IMR-90 (cell line): ENCODE data around the gene GPX4. TPM values are rescaled to one million over a fixed set of nuclear protein-coding genes. Genes with fewer than 3 reads are reported as not detected.

Experiments
- ATAC-seq: fragments of 200-7000 bp; cut with Tn5 transposase; 2 replicates; pipeline ENCODE4 v1.9.1; 2020; ENCODE audit warnings: low read depth, mild to moderate bottlenecking, moderate library complexity
- BruUV-seq: library from RNA; stranded (reverse); fragments of 400-500 nt; replicated peaks from 2 replicates; lab custom pipeline; 2021; lab: Mats Ljungman, UMichigan
- CTCF ChIA-PET: fragments of 300-600 bp; formaldehyde crosslinking; extraction: SDS; loops from one replicate; lab custom pipeline; 2021; ENCODE audit warnings: antibody characterized with exemption; lab: Yijun Ruan, JAX
- POLR2A ChIA-PET: fragments of 300-600 bp; sonication (Branson Sonifier 250); formaldehyde crosslinking; loops from one replicate; lab custom pipeline; 2022; ENCODE audit warnings: antibody characterized with exemption; ENCODE audit not compliant: unreplicated experiment; lab: Charles Lee
- DNase-seq: peaks from one replicate; pipeline ENCODE4 v3.0.0; 2013
- H2AFZ ChIP-seq: replicated peaks from 2 replicates; pipeline ENCODE3; 2013; ENCODE audit warnings: low read length, mild to moderate bottlenecking; ENCODE audit not compliant: poor library complexity
- H2AK5ac ChIP-seq: 2 replicates; pipeline ENCODE4 v1.6.1; 2013; ENCODE audit warnings: low read depth, low read length, inconsistent platforms
- H2AK9ac ChIP-seq: replicated peaks from 2 replicates; pipeline ENCODE3; 2013; ENCODE audit warnings: mild to moderate bottlenecking, low read depth, low read length, moderate library complexity; ENCODE audit not compliant: poor library complexity
- H2BK120ac ChIP-seq: 2 replicates; pipeline ENCODE4 v1.6.1; 2013; ENCODE audit warnings: low read depth, low read length, inconsistent platforms
- H2BK15ac ChIP-seq: 3 replicates; pipeline ENCODE4 v1.6.1; 2013; ENCODE audit warnings: low read depth, low read length, inconsistent platforms
- H2BK20ac ChIP-seq: 2 replicates; pipeline ENCODE4 v1.6.1; 2013; ENCODE audit warnings: low read depth, mild to moderate bottlenecking, inconsistent platforms, low read length, moderate library complexity
- H2BK5ac ChIP-seq: 2 replicates; pipeline ENCODE4 v1.6.1; 2013; ENCODE audit warnings: mild to moderate bottlenecking, low read depth, low read length, inconsistent platforms; ENCODE audit not compliant: poor library complexity, severe bottlenecking
- H3K14ac ChIP-seq: replicated peaks from 2 replicates; pipeline ENCODE4 v1.6.1; 2013; ENCODE audit warnings: low read depth, low read length, inconsistent platforms
- H3K18ac ChIP-seq: 2 replicates; pipeline ENCODE4 v1.6.1; 2013; ENCODE audit warnings: low read depth, low read length, control low read depth
- H3K23ac ChIP-seq: 2 replicates; pipeline ENCODE4 v1.6.1; 2013; ENCODE audit warnings: low read depth, low read length, inconsistent platforms
- H3K27ac ChIP-seq: 2 replicates; pipeline ENCODE4 v1.5.1; 2013; ENCODE audit warnings: mild to moderate bottlenecking, control low read depth, low read length; ENCODE audit not compliant: insufficient read depth
- H3K27me3 ChIP-seq: 2 replicates; pipeline ENCODE4 v1.6.1; 2013; ENCODE audit warnings: low read length; ENCODE audit not compliant: control insufficient read depth, insufficient read depth
- H3K36me3 ChIP-seq: 2 replicates; pipeline ENCODE4 v1.6.1; 2013; ENCODE audit warnings: low read length, mixed read lengths; ENCODE audit not compliant: control insufficient read depth, insufficient read depth
- H3K4ac ChIP-seq: 2 replicates; pipeline ENCODE4 v1.6.1; 2013; ENCODE audit warnings: low read depth, low read length, inconsistent platforms
- H3K4me1 ChIP-seq: 2 replicates; pipeline ENCODE4 v1.6.1; 2013; ENCODE audit warnings: low read length, mixed read lengths; ENCODE audit not compliant: control insufficient read depth, insufficient read depth
- H3K4me2 ChIP-seq: 2 replicates; pipeline ENCODE4 v1.6.1; 2013; ENCODE audit warnings: low read depth, mild to moderate bottlenecking, control low read depth, low read length, moderate library complexity
- H3K4me3 ChIP-seq: 2 replicates; pipeline ENCODE4 v1.5.1; 2013; ENCODE audit warnings: low read depth, mild to moderate bottlenecking, control low read depth, low read length, moderate library complexity; ENCODE audit not compliant: insufficient read depth
- H3K56ac ChIP-seq: 2 replicates; pipeline ENCODE4 v1.6.1; 2013; ENCODE audit warnings: low read length, inconsistent platforms; ENCODE audit not compliant: insufficient read depth; ENCODE audit errors: extremely low read depth
- H3K79me1 ChIP-seq, 2 experiments: 2 replicates each; pipeline ENCODE4 v1.6.1; 2013; ENCODE audit warnings: low read length in 2 of 2, inconsistent platforms in 1 of 2, low read depth in 1 of 2
- H3K9ac ChIP-seq: 2 replicates; pipeline ENCODE4 v1.6.1; 2013; ENCODE audit warnings: low read depth, low read length, control low read depth
- H3K9me1 ChIP-seq: 2 replicates; pipeline ENCODE4 v1.6.1; 2013; ENCODE audit warnings: low read length, inconsistent platforms; ENCODE audit not compliant: insufficient read depth
- H3K9me3 ChIP-seq: 2 replicates; pipeline ENCODE4 v1.6.1; 2013; ENCODE audit warnings: low read length; ENCODE audit not compliant: control insufficient read depth, insufficient read depth
- H4K20me1 ChIP-seq: 2 replicates; pipeline ENCODE4 v1.6.1; 2013; ENCODE audit warnings: low read length, inconsistent platforms; ENCODE audit not compliant: insufficient read depth
- H4K5ac ChIP-seq: 2 replicates; pipeline ENCODE4 v1.6.1; 2013; ENCODE audit warnings: mild to moderate bottlenecking, low read depth, low read length, control low read depth
- H4K8ac ChIP-seq, 2 experiments: 2 replicates each; pipeline ENCODE4 v1.6.1; 2013; ENCODE audit warnings: low read depth in 2 of 2, low read length in 2 of 2, control low read depth in 1 of 2, inconsistent platforms in 1 of 2
- H4K91ac ChIP-seq: 2 replicates; pipeline ENCODE4 v1.6.1; 2013; ENCODE audit warnings: low read depth, low read length, inconsistent platforms; ENCODE audit not compliant: insufficient read depth
- CEBPB ChIP-seq: IDR thresholded peaks from 2 replicates; pipeline ENCODE4 v1.6.1; 2012; ENCODE audit warnings: low read depth, low read length, improper control_type of control experiment
- CHD1 ChIP-seq: IDR thresholded peaks from 2 replicates; pipeline ENCODE4 v1.6.1; 2012; ENCODE audit warnings: low read depth, low read length, improper control_type of control experiment
- CTCF ChIP-seq: conservative IDR thresholded peaks from 2 replicates; pipeline ENCODE4 v1.5.1; 2012; ENCODE audit warnings: mild to moderate bottlenecking, low read depth, low read length, improper control_type of control experiment
- ELK1 ChIP-seq: fragments of 150-350 bp; IDR thresholded peaks from 2 replicates; pipeline ENCODE4 v1.6.1; 2016; ENCODE audit warnings: low read depth, mild to moderate bottlenecking, low read length, moderate library complexity, borderline replicate concordance
- MAFK ChIP-seq: IDR thresholded peaks from 2 replicates; pipeline ENCODE4 v1.6.1; 2012; ENCODE audit warnings: low read depth, low read length, improper control_type of control experiment
- POLR2A ChIP-seq: IDR thresholded peaks from 2 replicates; pipeline ENCODE4 v1.6.1; 2012; ENCODE audit warnings: mild to moderate bottlenecking, low read depth, low read length
- RFX5 ChIP-seq: IDR thresholded peaks from 2 replicates; pipeline ENCODE4 v1.8.0; 2012; ENCODE audit warnings: low read depth, mild to moderate bottlenecking, low read length, moderate library complexity
- SMC3 ChIP-seq: fragments of 150-350 bp; IDR thresholded peaks from 2 replicates; pipeline ENCODE4 v1.6.1; 2016; ENCODE audit warnings: low read depth, mild to moderate bottlenecking, antibody characterized with exemption, low read length, moderate library complexity
- WGBS, 2 experiments: methylation state at CpG; one replicate each; pipeline versions ENCODE4 v1.1.5 to v1.1.7; 2013; ENCODE audit warnings: missing lambda C conversion rate in 2 of 2; ENCODE audit not compliant: insufficient read length in 1 of 2; ENCODE audit errors: extremely low coverage in 2 of 2; 5-methylcytosine and 5-hydroxymethylcytosine counted together
- dilution Hi-C: fragments of 300-500 bp; cut with HindIII; formaldehyde crosslinking; loops from one replicate; pipeline ENCODE4 v1.14.3; 2018; ENCODE audit warnings: low sequenced_read_pairs; ENCODE audit not compliant: unreplicated experiment
- in situ Hi-C: fragments of 300-500 bp; cut with MboI; formaldehyde crosslinking; loops from 3 replicates; pipeline ENCODE4 v1.14.3; 2019; ENCODE audit warnings: low sequenced_read_pairs, inconsistent platforms, mixed read lengths
- intact Hi-C: fragments of 100-400 bp; cut with micrococcal nuclease; formaldehyde crosslinking; loops from 2 replicates; pipeline ENCODE4 v1.10.0; 2022
- polyA plus RNA-seq, 3 experiments: library from polyadenylated mRNA; depleted of rRNA; stranded (reverse); fragments of >200 nt; gene quantifications; 2 replicates each; pipeline ENCODE4 v1.2.3, GENCODE V29; 2012; ENCODE audit warnings: low replicate concordance in 1 of 3
- total RNA-seq: library from RNA; depleted of rRNA; stranded (reverse); fragments of >200 nt; gene quantifications from 2 replicates; pipeline ENCODE4 v1.2.3, GENCODE V29; 2012

Gene GPX4
- total and polyA plus RNA-seq, 2 of the 4 experiments (the other 2 are of a cell fraction), result 357 to 1,083 TPM

- no peak overlapping the region for H4K91ac ChIP-seq
- H4K5ac ChIP-seq, result no peak overlapping the region
- no peak overlapping the region for H3K4me2 ChIP-seq
- peak overlapping the region; percentile 16 for H2AK9ac ChIP-seq
- no peak overlapping the region for H2BK15ac ChIP-seq
- POLR2A ChIA-PET, result no interaction called here
- H3K4me1 ChIP-seq, result peaks cover 11% of the 10 kb centered on the region
- no peak overlapping the region for H4K8ac ChIP-seq
- in situ Hi-C loops (no loop called here), dilution Hi-C loops (no loop called here), intact Hi-C loops (no loop called here)
- H3K27me3 ChIP-seq, result no peaks in the 10 kb centered on the region
- DNase-seq (no peak), ATAC-seq (no peak)
- H3K9me1 ChIP-seq, result no peaks in the 10 kb centered on the region
- H4K20me1 ChIP-seq, result peaks cover 19% of the 10 kb centered on the region
- no peak overlapping the region for H3K18ac ChIP-seq
- no peak overlapping the region for H2BK120ac ChIP-seq
- CTCF ChIA-PET, result interaction anchor here (0.6 kb wide), 1 partner anchor 195 kb away, joined by 3 read pairs; no protein-coding TSS in a partner anchor
- H3K4me3 ChIP-seq, result no peak overlapping the region
- no peak overlapping the region for H2BK20ac ChIP-seq
- BruUV-seq, result no TSS peak
- H3K4ac ChIP-seq, result no peak overlapping the region
- TF ChIP-seq POLR2A, result no peak
- TF ChIP-seq MAFK, result no peak
- no peak for TF ChIP-seq CHD1
- TF ChIP-seq SMC3, result no peak
- TF ChIP-seq ELK1, result no peak
- TF ChIP-seq CTCF, result no peak
- no peak for TF ChIP-seq RFX5
- TF ChIP-seq CEBPB, result no peak
- WGBS, 2 experiments, result 98% methylated on average over 8 of the region's 16 CpGs; no CpG with 5 or more reads in 1 of the 2 experiments
- H3K23ac ChIP-seq, result no peak overlapping the region
- no peak overlapping the region for H3K27ac ChIP-seq
- H2BK5ac ChIP-seq, result no peak overlapping the region
- no peak overlapping the region for H3K9ac ChIP-seq
- peaks cover 11 to 38% of the 10 kb centered on the region in 2 experiments for H3K79me1 ChIP-seq
- no peak overlapping the region for H3K56ac ChIP-seq
- H3K14ac ChIP-seq, result no peak overlapping the region
- H2AFZ ChIP-seq, result no peak overlapping the region
- no peak overlapping the region for H2AK5ac ChIP-seq
- H3K9me3 ChIP-seq, result no peaks in the 10 kb centered on the region
- peaks cover 86% of the 10 kb centered on the region for H3K36me3 ChIP-seq
Observed at GRCh38 chr19:1117654-1118053, 13.9 kb downstream of the GPX4 start.
